ENCODE data around the gene FUT1. TPM values are rescaled to one million over a fixed set of nuclear protein-coding genes. Genes with fewer than 3 reads are reported as not detected.
A peak's percentile ranks its signal among the peaks of the same experiment; 100 is the strongest.

Gene FUT1
- total RNA-seq, 1 experiment from 2014 or later, result 14.1 TPM

DNA sequence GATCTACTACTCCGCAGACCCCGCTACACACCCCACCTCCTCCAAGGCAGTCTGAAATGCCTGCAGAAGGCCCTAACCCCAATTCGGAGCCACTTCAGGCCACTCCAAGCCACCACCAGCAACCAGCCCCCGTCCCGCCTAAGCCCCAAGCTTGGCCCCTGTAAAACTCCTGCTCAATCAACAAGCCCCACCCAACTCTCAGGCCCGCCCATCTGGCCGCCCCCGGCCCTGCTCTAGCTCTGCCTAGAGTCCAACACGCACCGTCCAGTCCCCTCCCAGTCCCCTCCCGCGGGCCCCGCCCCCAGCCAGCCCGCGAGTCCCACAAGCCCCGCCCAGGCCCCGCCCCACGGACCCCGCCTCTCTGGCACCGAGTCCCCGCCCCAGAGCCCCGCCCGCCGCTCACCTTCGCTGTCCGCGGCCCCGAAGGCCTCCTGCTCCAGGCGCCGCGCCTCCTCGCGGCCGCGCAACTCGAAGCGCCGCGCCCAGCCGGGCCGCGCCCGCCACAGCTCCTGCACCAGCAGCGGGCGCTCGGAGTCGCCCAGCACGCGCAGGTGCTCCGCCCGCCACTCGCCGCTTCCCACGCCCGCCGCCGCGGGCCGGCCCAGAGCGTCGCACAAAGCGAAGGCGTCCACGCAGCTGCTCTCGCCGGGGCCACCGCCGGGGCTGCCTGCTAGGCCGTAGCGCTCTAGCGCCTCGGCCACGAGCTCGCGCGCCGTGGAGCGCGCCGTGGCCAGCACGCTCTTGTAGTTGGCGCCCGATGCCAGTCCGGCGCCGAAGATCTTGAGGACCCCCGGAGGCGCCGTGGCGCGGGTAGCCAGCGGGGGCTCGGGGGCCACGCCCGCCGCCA, 13.7 kb downstream of the FUT1 start (continued):
- TF ChIP-seq, protein P1, sequence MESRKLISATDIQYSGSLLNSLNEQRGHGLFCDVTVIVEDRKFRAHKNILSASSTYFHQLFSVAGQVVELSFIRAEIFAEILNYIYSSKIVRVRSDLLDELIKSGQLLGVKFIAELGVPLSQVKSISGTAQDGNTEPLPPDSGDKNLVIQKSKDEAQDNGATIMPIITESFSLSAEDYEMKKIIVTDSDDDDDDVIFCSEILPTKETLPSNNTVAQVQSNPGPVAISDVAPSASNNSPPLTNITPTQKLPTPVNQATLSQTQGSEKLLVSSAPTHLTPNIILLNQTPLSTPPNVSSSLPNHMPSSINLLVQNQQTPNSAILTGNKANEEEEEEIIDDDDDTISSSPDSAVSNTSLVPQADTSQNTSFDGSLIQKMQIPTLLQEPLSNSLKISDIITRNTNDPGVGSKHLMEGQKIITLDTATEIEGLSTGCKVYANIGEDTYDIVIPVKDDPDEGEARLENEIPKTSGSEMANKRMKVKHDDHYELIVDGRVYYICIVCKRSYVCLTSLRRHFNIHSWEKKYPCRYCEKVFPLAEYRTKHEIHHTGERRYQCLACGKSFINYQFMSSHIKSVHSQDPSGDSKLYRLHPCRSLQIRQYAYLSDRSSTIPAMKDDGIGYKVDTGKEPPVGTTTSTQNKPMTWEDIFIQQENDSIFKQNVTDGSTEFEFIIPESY (IDR thresholded peaks at IDR 0.05; ENCODE audit: extremely low read depth, insufficient replicate concordance, low read length), result no peak

GRCh38 chr19:48737360-48737998, 15.0 kb downstream of the FUT1 start:
- ChIA-PET CTCF (interaction anchor here (0.9 to 2.4 kb wide), 2 partner anchors 60 to 62 kb away, joined by 3 to 16 read pairs; no protein-coding TSS in a partner anchor), RAD21 (ENCODE audit: low non-redundant PET in 1 of 2, low total read pairs in 2 of 2, uncharacterized antibody in 2 of 2, unreplicated experiment in 2 of 2) (no interaction called here), POLR2A (no interaction called here)
- Histone ChIP-seq H3K27me3 (ENCODE audit: insufficient read depth, low read length) (no peaks in the 10 kb centered on the region), H3K36me3 (ENCODE audit: control insufficient read depth in 1 of 2, insufficient read depth in 2 of 2, low read length in 2 of 2) (no peaks in the 10 kb centered on the region), H3K4me1 (ENCODE audit: control insufficient read depth in 1 of 2, insufficient read depth in 2 of 2, low read length in 2 of 2) (peaks cover 25 to 40% of the 10 kb centered on the region in 2 experiments), H3K4me2 (ENCODE audit: low read length) (peak overlapping the region; percentile 58; the same call in 1 of the 2 replicates), H3K4me3 (replicated peaks in 1 of 2; ENCODE audit: low read depth in 1 of 2, low read length in 2 of 2) (no peak overlapping the region), H3K9ac (ENCODE audit: low read length) (no peak overlapping the region), H4K20me1 (ENCODE audit: insufficient read depth) (no peaks in the 10 kb centered on the region), H3K9me2 (ENCODE audit: insufficient read depth) (no peaks in the 10 kb centered on the region), H3K27ac (ENCODE audit: low read depth, low read length) (peak overlapping the region; percentile 2; the same call in 1 of the 2 replicates), H3K9me3 (ENCODE audit: control insufficient read depth in 1 of 2, insufficient read depth in 1 of 2, low read depth in 1 of 2, low read length in 2 of 2) (no peaks in the 10 kb centered on the region), H3K79me2 (ENCODE audit: insufficient read depth, low read length) (no peaks in the 10 kb centered on the region), H2AFZ (ENCODE audit: low read depth, low read length, poor library complexity, severe bottlenecking) (no peak overlapping the region)
- intact Hi-C loops (cut with micrococcal nuclease), result no loop called here
- ATAC-seq, result 0 out of 2 replicates have a peak, but pooled peaks have one; percentile 18
- TF ChIP-seq SIN3A (IDR thresholded peaks at IDR 0.05; ENCODE audit: low read depth) (no peak), EZH2 (IDR thresholded peaks at IDR 0.05) (no peak), EZH2phosphoT487 (IDR thresholded peaks at IDR 0.05; ENCODE audit: borderline replicate concordance) (no peak), POLR2A (IDR thresholded peaks at IDR 0.05; ENCODE audit: borderline replicate concordance, extremely low read depth, insufficient read depth, insufficient read length) (no peak), ELF1 (IDR thresholded peaks at IDR 0.05; ENCODE audit: borderline replicate concordance, low read depth) (no peak), SP1 (IDR thresholded peaks at IDR 0.05; ENCODE audit: low read depth) (no peak), ZNF274 (IDR thresholded peaks at IDR 0.05; ENCODE audit: low read depth, low read length) (no peak), ZFX (IDR thresholded peaks at IDR 0.05) (no peak), JUND (IDR thresholded peaks at IDR 0.05) (no peak), POLR2AphosphoS5 (IDR thresholded peaks at IDR 0.05; ENCODE audit: low read depth, low read length) (no peak), TCF7L2 (IDR thresholded peaks at IDR 0.05; ENCODE audit: borderline replicate concordance, extremely low read depth, insufficient read depth, insufficient read length) (no peak), CBX3 (IDR thresholded peaks at IDR 0.05; ENCODE audit: low read depth) (no peak)
- TF ChIP-seq, protein P2, sequence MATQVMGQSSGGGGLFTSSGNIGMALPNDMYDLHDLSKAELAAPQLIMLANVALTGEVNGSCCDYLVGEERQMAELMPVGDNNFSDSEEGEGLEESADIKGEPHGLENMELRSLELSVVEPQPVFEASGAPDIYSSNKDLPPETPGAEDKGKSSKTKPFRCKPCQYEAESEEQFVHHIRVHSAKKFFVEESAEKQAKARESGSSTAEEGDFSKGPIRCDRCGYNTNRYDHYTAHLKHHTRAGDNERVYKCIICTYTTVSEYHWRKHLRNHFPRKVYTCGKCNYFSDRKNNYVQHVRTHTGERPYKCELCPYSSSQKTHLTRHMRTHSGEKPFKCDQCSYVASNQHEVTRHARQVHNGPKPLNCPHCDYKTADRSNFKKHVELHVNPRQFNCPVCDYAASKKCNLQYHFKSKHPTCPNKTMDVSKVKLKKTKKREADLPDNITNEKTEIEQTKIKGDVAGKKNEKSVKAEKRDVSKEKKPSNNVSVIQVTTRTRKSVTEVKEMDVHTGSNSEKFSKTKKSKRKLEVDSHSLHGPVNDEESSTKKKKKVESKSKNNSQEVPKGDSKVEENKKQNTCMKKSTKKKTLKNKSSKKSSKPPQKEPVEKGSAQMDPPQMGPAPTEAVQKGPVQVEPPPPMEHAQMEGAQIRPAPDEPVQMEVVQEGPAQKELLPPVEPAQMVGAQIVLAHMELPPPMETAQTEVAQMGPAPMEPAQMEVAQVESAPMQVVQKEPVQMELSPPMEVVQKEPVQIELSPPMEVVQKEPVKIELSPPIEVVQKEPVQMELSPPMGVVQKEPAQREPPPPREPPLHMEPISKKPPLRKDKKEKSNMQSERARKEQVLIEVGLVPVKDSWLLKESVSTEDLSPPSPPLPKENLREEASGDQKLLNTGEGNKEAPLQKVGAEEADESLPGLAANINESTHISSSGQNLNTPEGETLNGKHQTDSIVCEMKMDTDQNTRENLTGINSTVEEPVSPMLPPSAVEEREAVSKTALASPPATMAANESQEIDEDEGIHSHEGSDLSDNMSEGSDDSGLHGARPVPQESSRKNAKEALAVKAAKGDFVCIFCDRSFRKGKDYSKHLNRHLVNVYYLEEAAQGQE (IDR thresholded peaks at IDR 0.05; ENCODE audit: low read depth), result no peak
- TF ChIP-seq, protein P1 (IDR thresholded peaks at IDR 0.05; ENCODE audit: extremely low read depth, insufficient replicate concordance, low read length), result no peak
- TF ChIP-seq, protein P3, sequence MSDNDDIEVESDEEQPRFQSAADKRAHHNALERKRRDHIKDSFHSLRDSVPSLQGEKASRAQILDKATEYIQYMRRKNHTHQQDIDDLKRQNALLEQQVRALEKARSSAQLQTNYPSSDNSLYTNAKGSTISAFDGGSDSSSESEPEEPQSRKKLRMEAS (IDR thresholded peaks at IDR 0.05), result no peak
- DNase-seq (ENCODE audit: low read depth, low spot score), result no peak
- BruUV-seq (replicated peaks), result no TSS peak

Data from HCT116 (cell line).